Activated T-helper 9 cell treated with anti-CD3 and anti-CD28 coated beads, Interleukin-2, amount 50 U/mL, for 16 hours (primary cell): ENCODE measurements around the gene STK32C.

ENCODE experiments used
- DNase-seq: peaks from one replicate; pipeline ENCODE4 v3.0.0-alpha.2; 2020; ENCODE audit warnings: low read depth

STK32C gene

DNA sequence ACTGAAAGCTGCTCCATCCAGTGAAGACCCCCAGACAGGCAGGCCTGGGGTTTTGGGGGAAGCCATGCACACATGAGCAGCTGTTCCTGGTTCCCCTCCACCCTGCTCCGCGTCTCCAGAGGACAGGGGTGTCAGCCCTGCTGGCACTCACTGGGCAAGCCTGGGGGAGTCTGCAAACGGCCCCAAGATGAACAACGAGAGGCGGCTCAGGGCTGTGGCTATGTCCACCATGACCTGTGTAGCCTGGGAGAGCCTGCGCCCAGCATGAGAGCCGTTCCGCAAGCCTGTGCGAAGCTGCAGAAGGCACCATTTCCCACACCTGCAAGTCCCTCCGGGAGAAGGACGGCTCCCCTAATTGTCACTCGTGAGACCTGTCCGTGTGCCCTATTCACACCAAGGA is 61.5 kb downstream of the STK32C start:
- DNase-seq = no peak

DNA sequence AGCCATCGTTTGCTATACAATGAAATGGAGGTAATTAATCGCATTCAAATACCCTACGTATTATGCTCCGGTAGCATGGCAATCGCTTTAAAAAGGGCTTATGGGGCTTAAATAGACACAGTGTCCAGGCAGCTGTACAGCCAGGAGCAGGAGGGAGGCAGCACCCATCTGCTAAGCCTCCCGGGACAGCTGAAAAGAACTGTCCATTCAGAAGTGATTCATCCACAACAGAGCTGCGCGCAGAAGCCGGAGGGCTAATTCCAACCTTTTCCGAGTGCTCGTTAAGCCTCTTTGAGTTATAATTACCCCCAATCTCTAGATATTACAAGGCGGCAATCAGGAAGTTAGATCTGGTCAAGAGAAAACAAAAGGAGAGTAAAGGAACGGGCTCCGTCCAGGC is 62.7 kb downstream of the STK32C start:
- DNase-seq = no peak

DNA sequence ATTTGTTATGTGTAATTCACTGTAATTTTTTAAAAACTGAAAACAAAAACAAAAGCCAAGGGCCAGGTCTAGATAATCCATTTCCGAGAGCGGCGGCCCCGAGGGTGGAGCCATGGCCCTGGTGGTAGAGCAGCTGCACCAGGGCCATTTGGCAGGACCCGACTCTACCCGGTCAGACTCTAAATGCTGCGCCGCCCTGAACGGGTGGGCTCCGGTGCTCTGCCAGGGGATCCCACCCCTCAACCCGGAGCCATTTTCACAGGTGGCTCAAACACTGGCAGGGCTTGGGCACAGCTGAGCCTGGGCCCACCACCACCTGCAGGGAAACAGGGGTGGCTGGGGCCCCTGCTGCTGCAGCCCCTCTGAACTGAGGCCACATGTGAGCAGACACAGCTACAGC is 64.1 kb downstream of the STK32C start:
- no peak for DNase-seq

DNA sequence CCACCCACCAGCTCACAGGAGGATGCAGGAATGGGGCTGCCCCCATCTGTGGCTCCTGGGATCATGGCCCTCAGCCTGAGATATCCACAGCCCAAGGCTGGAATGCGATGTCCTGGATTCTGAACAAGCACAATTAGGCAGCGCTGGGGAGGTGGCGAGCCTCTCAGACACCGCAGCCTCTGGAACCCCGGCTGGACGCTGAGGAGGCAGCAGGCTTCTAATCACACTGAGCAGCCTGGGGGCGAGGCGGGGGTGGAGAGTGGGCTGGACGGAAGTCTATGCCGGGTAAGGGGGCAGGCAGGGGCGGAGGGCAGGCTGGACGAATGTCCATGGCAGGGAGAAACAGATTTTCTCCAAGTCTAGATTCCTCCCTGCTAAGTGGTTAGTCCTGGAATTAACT is 64.6 kb downstream of the STK32C start:
- no peak for DNase-seq

DNA sequence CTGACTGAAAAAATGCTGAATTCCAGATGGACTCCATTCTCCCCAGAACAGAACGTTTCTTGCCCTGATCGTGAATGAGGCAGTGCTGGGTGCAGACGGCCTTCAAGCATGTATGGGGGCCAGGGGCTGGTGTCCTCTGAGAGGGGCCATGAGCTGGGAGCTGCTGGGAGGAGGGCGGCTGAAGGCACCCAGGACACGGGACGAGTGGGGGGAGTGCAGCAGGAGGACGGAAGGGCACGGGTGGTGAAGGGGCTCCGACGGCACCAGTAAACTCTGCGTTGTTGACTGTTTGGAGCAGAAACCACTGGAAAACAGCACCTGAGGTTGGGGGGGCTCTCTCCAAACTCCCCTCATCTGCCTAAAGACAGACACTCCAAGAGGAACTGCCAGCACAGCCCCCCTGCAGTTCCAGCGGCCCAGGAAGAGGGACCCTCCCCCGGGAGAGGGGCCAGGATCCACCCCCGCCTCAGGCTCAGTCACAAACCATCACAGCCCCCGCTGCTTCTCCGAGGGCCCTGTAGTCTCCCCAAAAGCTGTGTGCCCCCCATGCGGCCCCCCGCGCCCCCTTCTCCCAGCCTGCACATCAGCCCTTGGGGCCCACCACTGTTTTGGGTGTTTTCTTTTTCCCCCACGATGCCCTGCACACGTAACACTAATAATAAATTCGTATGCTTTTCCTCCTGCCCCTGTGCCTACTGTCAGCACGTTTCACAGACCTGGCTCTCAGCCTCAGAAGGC is 65.5 kb downstream of the STK32C start:
- no peak for DNase-seq

DNA sequence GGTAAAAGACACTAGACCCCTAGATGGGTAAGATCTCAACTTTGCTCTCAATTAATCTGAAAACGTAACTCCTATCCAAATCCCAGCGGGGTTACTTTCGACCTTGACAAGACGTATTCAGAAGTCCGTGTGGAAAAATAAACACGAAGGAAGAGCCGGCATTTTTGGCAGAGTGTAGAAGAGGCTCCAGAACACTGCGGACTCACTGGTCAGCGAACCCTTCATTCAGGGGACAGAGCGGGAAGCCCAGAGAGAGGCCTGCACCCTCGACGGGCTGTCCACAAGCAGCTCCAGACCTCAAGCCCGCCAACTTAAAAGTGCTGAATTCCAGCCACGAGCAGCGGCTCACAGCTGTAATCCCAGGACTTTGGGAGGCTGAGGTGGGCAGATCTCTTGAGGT is 66.3 kb downstream of the STK32C start:
- DNase-seq = no peak

DNA sequence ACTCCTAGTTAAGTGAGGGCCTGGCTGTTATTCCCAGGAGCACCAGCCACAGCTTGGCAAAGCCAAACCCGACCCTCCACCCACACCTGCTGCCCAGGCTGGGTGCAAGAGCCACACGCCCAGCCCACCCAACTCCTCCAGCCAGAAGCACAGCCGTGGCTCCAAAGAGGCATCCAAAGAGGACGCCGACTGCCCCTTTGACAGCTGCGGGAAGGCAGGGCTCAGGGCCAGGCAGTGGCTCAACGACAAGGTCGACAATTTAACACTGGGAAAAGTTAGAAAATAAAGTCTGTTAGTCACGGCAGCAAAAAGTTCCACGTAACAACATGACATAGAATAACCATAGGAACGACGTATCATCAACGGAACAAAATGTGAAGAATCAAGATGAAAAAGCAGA is 66.7 kb downstream of the STK32C start:
- DNase-seq = no peak

DNA sequence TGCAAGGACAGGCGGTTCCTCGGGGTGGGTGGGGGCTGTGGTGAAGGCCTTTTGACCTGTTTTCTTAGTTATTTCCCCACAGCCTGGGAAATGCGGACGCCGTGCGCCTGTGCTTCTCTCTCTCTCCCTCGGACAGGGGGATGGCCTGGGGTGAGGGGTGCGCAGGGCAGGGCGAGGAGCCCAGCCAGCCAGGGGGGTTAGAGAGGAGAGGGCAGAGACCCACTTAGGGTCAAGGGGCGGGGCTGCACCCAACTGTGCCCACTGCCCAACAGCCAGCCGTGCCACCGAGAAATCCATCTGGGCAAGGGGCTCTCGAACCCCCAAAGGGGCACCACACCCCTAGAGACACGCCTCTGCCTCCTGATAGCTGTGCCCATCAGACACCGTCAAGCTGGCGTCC is 67.2 kb downstream of the STK32C start:
- DNase-seq = no peak

DNA sequence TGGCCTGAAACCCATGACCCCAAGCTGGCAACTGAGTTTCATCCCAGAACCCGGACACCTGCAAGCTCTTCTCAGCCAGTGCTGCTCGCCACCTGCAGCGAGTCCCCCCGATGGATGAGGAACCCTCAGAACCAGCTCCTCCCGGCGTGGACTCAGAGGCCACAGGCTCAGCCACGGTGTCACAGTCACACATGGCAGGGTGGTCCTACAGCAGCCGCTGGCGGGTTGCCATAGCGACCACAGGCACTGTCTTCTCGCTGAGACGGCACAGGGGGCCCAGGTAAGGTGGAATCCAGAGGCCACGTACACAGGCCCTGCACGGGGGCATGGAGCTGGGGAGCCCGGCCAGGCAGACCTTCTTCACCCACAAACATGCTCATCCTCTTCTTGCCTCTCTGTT is 67.6 kb downstream of the STK32C start:
- no peak for DNase-seq

DNA sequence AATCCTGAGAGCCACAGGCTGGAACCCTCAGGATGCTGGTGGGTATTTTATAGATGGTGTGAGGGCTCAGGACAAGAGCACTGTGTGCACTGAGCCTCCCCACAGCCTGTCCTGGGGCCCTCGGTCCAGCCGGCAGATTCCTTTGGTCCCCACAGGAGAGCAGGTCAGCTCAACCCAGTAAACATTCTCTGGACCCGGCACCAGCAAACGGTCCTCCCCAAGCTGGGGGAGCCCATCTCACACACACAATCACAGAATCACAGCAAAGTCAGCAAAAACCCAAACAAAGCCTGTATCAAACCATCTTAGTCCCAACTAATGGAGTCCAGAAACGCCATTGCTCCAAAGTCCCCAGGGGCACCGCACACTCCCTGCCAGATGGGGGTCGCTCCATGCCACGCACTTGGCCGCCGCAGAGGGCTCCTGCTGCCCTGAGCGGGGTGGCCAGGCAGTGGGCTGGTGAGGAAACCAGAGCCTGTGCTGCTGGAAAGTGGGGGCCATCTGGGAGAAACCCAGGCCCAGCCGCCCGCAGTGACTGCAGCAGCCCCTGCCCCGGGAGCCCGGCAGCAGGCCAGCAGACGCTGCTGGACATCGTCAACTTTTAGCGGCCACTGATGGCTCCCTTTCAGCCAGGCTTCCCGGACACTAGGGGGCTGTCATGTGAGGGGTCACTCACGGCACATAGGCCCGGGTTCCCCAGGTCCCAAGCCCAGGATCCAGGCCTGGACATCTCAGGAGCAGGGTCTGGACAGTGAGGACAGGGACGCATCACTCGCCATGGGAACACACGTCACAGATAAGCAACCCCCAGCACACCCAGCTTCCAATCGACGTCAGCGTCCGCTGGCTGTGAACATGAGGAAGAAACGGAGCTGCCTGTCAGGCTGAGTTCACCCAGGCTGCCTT is 68.4 kb downstream of the STK32C start:
- no peak for DNase-seq

DNA sequence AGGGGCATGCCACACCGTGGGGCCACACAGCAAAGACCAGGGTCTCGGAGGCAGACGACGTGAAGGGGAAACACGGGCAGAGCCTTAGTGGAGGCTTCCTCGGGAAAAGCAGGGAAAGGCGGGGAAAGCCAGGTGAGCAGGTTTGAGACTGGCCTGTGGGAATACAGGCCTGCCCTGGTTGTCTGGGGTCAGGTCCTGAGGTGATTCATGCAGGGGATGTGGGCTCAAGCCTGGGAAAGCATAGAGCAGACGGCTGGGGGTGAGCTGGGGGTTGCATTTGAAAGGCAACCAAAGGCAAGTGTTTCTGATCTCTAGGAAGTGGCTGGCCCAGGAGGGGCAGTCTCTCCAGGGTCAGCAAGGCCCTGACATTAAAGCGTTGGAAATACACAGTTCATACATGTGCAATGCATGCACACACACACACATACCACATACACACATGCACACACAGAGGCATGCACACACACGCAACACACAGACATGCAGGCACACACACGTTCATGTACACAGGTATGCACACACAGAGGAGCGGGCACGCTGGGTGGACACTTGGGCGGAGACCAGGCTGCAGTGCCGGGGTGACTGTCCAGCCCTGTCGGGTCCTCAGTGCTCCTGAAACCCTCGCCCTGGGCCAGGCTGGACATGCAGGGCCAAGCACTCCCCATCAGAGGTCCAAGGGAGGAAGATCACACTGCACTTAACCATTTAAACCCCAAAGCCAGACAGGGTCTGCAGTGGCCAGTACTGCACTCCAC is 69.2 kb downstream of the STK32C start:
- DNase-seq = no peak

DNA sequence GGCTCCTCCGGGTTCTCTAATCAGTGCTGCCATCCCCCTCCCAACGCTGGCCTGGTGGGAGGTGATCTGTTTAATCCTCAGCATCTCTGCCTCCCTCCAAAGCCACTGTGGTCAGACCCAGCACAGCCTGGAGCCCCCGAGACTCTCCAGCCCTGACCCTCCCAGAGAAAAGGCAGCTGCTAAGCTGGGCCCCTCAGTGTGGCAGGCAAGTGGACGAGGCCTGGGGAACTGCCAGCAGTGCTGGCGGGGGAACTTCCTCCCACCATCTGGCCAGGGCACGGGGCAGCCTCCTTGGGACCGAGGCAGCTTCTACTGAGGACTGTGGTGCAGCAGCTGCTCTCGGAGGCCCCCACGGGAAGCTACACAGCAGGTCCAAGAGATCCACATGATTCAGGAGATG is 69.9 kb downstream of the STK32C start:
- DNase-seq = no peak

DNA sequence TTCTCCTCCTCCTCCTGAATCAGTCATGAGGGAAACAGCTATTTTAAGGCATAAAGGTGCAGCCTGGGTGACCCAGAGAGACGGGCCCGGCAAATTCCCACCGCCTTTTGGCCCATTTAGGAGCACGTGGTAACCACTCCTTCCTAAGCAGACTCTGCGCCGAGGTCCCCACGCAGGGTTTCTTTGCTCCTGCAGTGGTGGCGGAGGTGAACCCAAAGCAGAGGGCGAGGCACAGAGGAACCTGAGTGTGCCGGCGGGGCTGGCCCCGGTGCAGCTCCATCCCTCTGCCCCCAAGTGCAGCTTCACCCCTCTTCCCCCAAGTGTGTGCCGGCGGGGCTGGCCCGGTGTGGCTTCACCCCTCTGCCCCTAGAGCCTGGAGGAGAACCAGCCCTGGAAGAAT is 70.4 kb downstream of the STK32C start:
- no peak for DNase-seq

DNA sequence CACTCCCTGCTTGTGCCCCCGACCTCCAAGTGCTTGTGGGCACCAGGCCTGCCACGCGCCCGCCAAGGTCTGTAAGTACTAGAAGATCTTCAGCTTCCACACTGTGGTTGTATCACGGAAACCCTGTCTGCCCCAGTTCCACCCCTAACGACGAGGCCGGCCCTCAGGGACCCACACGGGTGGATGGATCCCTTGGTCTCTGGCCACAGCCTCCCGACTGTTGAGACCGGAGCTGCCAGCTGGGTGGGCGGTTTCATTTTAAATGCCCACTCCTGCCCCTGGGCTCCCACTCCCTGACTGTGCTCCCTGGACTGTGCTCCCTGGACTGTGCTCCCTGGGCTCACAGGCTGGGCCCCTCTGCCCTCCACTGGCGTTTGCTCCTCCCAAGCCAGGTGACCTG is 70.9 kb downstream of the STK32C start:
- no peak for DNase-seq

DNA sequence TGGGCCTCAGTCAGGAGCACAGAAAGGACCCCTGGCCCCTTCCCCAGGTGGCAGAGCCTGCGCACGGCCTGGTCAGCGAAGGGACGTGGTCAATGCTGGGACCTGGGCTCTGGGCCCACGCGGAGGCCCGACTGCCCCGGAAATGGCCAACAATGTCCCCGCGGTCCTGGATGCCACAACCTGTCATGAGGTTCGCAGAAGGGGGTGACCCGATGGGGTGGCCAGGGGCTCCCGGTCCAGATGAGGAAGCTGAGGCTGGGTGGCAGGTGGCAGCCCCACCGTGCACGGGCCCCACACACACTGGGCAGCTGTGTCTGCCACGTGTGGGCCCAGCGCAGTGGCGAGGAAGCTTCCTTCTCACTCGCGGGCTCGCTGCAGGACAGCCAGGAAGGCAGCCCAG is 71.6 kb downstream of the STK32C start:
- DNase-seq = no peak

DNA sequence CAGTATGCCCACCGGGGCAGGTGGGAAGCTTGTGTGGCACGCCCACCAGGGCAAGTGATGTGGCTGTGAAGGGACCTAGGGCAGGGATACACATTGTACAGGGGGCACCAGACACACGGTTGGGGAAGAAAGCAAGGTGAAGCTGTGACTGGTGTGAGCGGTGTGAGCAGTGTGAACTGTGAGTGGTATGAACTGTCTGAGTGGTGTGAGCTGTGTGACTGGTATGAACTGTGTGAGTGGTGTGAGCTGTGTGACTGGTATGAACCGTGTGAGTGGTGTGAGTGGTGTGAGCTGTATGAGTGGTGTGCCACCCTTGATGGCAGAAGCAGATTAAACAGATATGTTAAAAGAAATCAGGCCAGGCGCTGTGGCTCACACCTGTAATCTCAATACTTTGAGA is 72.9 kb downstream of the STK32C start:
- no peak for DNase-seq

DNA sequence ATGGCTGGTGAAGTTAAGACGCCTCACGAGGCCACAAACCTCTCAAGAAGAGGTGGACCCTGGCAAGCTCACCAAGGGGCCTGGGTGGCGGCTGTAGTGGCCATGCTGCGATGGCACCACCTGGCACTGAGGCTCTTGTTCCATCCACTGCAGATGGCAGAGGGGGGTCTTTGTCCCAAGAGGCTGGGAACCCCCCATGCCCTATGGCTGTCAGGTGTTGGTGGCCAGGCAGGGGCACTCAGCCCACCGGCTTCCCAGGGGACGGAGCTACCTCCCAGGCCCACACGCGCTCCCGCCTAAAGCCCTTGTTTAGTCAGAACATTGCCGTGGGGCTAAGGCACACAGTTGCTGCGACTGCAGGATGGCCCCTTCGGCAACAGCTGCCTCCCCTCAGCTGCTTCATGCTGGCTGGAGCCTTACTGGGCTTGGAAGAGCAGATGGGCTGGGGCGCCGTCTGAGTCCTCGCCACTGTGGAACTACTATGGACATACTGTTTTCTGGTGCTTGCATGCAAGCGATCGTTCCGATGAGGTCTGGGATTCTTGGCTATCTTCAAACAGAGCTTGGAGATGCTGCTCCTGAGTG is 74.2 kb downstream of the STK32C start:
- no peak for DNase-seq

DNA sequence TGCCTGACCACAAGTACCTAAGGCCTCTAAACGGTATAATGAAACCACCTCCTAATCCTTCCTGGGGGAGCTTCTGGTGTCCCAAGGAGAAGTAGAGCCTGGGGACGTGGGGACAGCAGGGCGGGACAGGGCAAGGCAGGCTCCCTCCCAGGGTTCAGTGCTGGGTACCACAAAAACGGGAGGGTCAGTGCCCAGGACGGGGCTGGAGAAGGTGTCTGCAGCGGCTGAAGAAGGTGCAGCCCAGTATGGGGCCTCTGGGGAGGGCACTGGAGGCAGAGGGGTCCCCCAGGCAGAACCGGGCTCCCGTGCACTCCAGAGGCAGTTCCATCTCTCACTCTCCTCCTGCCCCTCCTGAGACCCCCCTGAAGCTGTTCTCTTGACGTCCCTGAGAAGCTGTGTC is 74.8 kb downstream of the STK32C start:
- DNase-seq = no peak

DNA sequence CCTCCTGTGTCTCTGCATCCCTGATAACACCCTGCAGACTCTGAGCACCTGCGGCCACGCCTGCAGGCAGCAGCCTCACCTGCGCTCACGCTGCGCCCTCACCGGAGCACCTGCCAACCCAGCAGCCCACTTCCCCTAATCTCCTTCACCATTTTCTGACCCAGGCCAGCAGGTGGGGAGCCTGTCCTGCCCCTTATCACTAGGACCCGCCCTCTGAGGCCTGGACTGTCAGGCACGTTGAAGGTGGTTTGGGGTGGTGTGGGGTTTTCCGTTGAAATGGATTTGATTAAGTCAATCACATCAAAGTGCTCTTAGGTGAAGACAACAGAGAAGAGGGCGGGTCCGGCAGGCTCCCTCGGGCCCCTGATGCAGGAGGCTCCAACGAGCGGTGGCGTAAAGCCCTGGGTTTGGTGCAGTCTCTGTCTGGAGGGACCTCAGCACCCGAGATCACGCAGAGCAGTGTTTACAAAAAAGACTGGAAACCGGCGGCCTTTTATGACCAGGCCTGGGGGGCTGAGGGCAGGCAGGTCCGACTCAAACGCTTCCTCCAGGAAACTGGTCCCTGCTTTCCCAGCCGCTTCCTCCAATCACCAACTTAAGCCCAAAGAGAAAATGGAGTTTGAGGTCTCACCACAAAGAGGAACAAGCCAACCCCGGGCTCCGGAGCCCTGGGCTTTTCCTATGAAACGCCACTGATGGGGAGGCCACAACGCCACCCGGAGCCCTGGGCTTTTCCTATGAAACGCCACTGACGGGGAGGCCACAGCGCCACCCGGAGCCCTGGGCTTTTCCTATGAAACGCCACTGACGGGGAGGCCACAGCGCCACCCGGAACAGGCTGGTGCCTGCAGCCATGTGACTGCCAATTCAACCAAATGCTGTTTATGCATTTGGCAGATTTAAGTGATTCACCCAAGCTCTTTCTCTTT is 75.5 kb downstream of the STK32C start:
- no peak for DNase-seq

DNA sequence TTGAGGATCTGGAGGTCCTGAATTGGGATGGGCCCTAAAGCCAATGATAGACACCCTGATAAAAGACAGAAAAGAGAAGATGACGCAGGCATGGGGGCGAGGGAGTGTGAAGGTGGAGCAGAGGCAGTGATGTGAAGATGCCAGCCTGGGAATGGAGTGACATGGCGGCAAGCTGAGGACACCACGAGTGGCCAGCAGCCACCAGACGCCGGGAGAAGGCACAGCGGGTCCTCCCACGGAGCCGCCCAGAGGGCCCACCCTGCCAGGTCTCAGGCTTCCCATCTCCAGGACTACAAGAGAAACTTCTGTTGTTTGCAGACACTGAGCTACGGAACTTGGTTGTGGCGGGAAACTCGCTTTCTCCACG is 76.1 kb downstream of the STK32C start:
- DNase-seq = no peak

DNA sequence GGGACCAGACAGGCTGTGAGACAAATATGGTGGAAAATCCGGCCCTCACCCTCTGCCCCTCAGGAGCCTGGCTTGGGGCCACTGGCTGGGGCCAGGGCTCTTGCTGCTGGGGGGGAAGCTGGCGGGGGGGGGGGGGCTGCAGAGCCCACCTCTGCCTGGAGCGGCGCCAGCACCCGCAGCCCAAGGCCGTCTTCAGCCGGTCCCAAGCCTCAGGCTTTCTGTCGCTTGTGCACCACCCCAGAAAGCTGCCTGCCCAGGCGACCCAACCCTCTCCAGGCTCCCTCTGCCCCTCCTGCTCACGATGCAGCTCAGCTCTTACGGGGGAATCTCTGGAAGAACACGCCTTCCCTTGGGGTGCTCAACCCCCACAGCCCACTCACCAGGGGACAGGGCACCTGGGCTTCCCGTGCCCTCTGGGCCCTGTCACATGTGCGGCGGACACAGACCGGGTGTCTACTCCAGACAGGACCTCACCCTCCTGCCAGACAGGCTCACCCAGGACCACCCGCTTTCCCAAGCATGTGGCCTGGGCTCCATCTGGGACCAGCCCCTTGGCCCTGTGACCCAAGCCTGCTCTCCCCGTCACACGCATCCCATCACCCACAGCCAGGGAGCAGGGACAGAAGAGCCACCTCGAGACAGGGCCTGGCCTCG is 77.1 kb downstream of the STK32C start:
- DNase-seq = no peak
